K562 treated with DMSO at 1 percent for 48 hours (cell line): ENCODE measurements around the gene SLC50A1. TPM values are rescaled to one million over a fixed set of nuclear protein-coding genes. Genes with fewer than 3 reads are reported as not detected.

Source experiments
- total RNA-seq: library from RNA; unstranded; fragments of 300-600 nt; gene quantifications from 2 replicates; pipeline ENCODE4 v1.2.3, GENCODE V29; 2022; ENCODE audit warnings: low replicate concordance; ENCODE audit errors: extremely low read depth

The SLC50A1 gene, protein sequence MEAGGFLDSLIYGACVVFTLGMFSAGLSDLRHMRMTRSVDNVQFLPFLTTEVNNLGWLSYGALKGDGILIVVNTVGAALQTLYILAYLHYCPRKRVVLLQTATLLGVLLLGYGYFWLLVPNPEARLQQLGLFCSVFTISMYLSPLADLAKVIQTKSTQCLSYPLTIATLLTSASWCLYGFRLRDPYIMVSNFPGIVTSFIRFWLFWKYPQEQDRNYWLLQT
- total RNA-seq, result not detected in 2 replicates

DNA sequence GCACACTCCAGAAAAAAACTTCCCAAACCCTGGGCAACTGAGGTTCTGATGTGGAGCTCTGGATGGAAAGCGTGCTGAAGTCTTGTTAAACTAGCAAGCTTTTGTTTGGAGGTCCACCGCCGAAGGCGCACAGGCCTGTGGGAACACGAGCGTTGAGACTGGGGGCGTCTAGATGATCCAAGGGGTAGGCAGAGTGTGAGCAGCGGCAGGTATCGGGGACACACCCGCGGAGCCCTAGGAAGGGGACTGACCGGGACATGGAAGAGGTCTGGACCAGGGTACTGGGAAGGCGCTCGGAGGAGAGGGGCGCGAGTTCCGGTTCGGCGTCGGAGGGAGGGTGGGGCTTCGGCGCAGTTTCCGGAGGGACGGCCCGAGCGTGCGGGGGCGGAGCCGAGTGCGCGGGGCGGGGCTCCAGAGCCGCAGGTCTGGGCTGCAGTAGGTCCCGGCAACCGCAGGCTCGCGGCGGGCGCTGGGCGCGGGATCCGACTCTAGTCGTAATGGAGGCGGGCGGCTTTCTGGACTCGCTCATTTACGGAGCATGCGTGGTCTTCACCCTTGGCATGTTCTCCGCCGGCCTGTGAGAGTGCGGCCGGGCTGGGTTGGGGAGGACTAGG is at the start of gene SLC50A1:
Gene SLC50A1 (plus strand): TSS at position 438 of the 614 bp plus-strand sequence. CDS start 60 bp downstream, at position 498.

DNA sequence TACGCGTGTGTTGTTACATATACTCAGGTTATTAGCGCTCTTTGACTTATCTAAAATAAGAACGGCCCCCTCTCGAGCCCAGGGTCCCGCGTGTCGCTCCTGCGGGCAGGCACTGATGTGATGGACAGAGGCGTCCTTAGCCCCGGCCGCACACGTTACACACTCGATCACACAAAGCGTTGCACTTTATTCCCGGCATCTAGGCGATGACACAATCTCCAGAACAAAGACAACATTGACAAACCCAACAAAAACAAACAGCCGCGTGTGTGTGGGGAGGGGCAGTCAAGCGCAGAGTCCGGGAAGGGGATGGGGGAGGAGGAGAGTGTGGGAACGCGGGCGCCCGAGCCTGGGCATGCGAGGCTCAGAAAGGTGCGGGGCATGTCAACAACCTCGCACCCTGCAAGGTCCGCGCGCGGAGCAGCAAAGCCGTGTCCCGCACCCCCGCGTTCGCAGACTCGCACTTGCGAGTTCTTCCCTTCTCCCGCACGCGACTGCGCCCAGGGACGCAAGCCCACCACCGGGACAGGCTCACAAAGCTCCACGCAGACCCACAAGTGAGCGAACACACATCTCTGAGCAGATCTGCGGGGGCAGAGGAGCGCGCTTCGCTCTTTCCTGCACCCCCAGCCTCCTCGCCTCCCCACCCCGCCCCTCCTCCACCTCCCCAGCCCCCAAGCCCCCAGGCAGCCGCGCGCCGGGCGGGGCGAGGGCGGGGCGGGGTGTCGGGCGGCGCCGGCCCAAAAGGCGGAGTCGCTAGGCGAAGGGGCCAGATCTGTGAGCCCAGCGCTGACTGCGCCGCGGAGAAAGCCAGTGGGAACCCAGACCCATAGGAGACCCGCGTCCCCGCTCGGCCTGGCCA is 8.3 kb upstream of the SLC50A1 start, which contains the start of gene EFNA1:
Gene EFNA1 (plus strand): TSS at position 772 of the 862 bp plus-strand sequence. CDS start 102 bp downstream, outside the sequence.

DNA sequence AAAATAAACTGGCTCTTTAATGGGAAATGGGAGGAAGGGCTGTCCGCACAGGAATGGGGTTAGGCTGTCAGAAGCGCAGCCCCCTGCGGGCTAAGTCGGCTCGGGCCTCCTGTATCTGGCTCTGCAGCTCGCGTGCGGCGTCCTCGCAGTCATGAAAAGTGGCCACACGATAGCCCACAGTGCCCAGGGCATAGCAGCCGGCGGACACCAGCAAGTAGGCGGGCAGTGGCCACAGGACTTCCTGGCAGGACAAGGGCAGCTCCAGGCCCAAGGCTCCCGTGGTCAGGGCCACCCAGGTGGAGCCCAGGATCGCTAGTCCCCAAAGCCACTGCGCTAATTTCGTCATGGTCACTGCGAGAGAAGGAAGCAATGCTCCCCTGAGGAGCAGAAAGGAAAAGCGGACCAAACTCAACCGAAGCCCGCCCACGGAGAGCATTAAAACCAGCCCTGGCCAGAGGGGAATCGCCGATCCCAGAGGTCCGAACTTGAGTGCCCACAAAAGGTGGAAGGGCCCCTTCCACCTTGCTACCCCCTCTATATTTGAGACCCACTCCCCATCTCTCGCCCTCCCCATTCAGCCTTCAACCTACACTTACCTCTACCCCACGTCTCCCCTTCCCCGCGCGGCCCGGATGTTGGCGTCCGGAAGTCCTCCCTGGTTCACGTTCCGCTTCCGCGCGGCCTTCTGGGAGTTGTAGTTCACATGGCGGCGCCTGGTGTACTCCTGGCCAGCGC is 4.4 kb downstream of the SLC50A1 start, which contains the start of gene DPM3:
Gene DPM3 (minus strand): TSS at position 637 of the 735 bp plus-strand sequence. CDS start 291 bp downstream, at position 346.

DNA sequence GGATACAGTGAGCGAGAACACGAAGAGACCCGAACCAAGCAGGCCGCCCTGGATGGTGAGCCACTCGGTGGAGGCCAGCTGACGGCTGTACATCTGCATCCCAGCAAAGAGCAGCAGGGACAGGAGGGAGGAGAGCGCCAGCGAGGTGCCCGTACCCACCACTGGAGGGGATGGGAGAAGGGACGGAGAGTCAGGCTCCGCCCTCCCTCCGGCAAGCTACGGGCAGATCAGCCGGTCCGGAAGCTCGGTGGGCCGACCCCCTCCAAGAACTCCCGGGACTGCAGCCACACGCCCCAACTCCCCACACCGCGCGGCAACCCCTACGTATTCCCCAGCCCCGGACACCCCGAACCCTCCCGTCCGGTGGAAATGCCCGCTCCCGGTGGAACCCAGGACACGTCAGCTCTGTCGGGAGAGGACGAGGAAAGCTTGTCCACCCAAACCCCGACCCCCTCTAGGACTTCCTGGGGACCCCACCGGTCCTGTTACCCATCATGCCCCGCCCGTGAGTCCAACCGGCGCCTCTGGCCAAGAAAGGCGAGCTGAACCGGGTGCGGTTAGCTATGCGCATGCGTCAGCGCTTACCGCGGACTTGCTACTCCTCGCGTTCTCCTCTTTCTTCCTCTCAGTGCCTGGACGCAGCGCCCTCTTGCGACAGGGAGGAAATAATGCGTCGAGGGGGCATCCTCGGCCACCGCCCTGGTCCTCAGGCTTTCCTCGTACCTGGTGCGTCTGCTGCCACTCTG is 37.3 kb downstream of the SLC50A1 start, which contains the start of gene KRTCAP2:
Gene KRTCAP2 (minus strand): TSS at position 573 of the 746 bp plus-strand sequence. CDS start 80 bp downstream, at position 493.

DNA sequence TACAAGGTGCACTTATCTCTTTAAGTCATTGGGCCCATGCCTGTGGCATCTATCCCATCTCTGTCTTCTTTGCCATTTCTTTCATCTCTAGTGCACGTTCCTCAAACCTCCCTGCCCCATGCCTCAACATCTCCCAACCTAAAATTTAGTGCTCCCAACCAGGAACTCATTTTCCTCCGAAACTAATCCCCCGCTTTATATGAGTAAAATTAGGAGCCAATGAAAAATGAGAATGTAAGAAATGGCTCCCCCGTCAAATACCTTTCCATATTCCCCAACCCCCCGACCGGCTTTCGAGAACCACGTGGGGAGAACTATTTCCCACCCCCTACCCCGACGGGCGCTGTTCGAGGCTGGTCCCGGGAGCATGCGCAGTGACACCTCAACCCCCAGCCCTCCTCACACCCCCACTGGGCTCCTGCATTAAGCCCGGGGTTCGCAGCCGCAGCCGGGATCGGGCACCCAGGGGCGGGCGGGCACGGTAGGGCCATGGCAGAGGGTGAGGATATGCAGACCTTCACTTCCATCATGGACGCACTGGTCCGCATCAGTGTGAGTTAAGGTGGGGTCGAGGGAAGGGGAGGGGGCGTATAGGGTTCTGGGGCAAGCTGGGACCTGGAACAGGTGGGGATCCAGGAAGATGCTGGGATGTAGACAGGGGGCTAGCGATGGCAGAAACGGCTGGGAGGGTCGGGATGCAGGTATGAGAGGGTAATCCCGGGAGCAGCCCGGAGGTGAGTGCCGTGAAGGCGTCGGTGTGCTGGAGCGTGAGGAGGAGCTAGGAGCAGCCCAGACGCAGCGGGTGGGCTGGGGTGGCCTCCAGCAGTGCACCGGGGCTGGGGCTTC is 38.0 kb downstream of the SLC50A1 start, which contains the start of gene TRIM46:
Gene TRIM46 (plus strand): TSS at position 372 of the 846 bp plus-strand sequence. CDS start 118 bp downstream, at position 490.

Other genes with a start within 250 kb of the SLC50A1 start
- gene PMVK, start 199.1 kb upstream of the SLC50A1 start, total RNA-seq, result not detected in 2 replicates
- gene PBXIP1, start 179.8 kb upstream of the SLC50A1 start, total RNA-seq, result not detected in 2 replicates
- gene PYGO2, start 174.1 kb upstream of the SLC50A1 start, total RNA-seq, result not detected in 2 replicates
- not detected in 2 replicates for gene SHC1, start 165.1 kb upstream of the SLC50A1 start, total RNA-seq
- not detected in 2 replicates for gene CKS1B, start 161.2 kb upstream of the SLC50A1 start, total RNA-seq
- gene FLAD1, start 152.5 kb upstream of the SLC50A1 start, total RNA-seq, result not detected in 2 replicates
- not detected in 2 replicates for gene LENEP, start 142.3 kb upstream of the SLC50A1 start, total RNA-seq
- gene ZBTB7B, start 133.1 kb upstream of the SLC50A1 start, total RNA-seq, result not detected in 2 replicates
- not detected in 2 replicates for gene DCST2, start 102.1 kb upstream of the SLC50A1 start, total RNA-seq
- gene DCST1, start 102.0 kb upstream of the SLC50A1 start, total RNA-seq, result not detected in 2 replicates
- gene ADAM15, start 84.5 kb upstream of the SLC50A1 start, total RNA-seq, result not detected in 2 replicates
- gene EFNA4, start 72.1 kb upstream of the SLC50A1 start, total RNA-seq, result not detected in 2 replicates
- not detected in 2 replicates for gene EFNA3, start 57.0 kb upstream of the SLC50A1 start, total RNA-seq
- not detected in 2 replicates for gene EFNA1, start 8.0 kb upstream of the SLC50A1 start, total RNA-seq
- gene DPM3, start 4.7 kb downstream of the SLC50A1 start, total RNA-seq, result not detected in 2 replicates
- gene KRTCAP2, start 37.5 kb downstream of the SLC50A1 start, total RNA-seq, result not detected in 2 replicates
- gene TRIM46, start 38.0 kb downstream of the SLC50A1 start, total RNA-seq, result not detected in 2 replicates
- gene THBS3, start 72.0 kb downstream of the SLC50A1 start, total RNA-seq, result not detected in 2 replicates
- not detected in 2 replicates for gene MTX1, start 72.8 kb downstream of the SLC50A1 start, total RNA-seq
- gene ENTREP3, start 119.6 kb downstream of the SLC50A1 start, total RNA-seq, result not detected in 2 replicates
- not detected in 2 replicates for gene SCAMP3, start 126.5 kb downstream of the SLC50A1 start, total RNA-seq
- gene CLK2, start 137.7 kb downstream of the SLC50A1 start, total RNA-seq, result not detected in 2 replicates
- not detected in 2 replicates for gene HCN3, start 141.6 kb downstream of the SLC50A1 start, total RNA-seq
- not detected in 2 replicates for gene PKLR, start 165.6 kb downstream of the SLC50A1 start, total RNA-seq
- not detected in 2 replicates for gene FDPS, start 173.0 kb downstream of the SLC50A1 start, total RNA-seq
- gene RUSC1, start 185.0 kb downstream of the SLC50A1 start, total RNA-seq, result not detected in 2 replicates